ENCODE data around the gene PEAR1. TPM values are rescaled to one million over a fixed set of nuclear protein-coding genes. Genes with fewer than 3 reads are reported as not detected.

PEAR1 gene
- total and polyA plus RNA-seq, 2 donors: 0.61 to 2.5 TPM

GRCh38 chr1:156874572-156875340, 18.8 kb upstream of the PEAR1 start:
- Histone ChIP-seq H3K4me1 (ENCODE audit: control insufficient read depth in 2 of 2, insufficient read depth in 2 of 2, low read length in 2 of 2) (no peaks in the 10 kb centered on the region), H3K27ac (ENCODE audit: low read depth in 1 of 2, low read length in 1 of 2) (no peak overlapping the region), H3K9me3 (ENCODE audit: control insufficient read depth in 2 of 2, insufficient read depth in 1 of 2, low read length in 1 of 2) (no peaks in the 10 kb centered on the region), H3K4me3 (ENCODE audit: low read length in 2 of 2) (no peak overlapping the region), H3K36me3 (ENCODE audit: control insufficient read depth in 2 of 2, insufficient read depth in 2 of 2, low read length in 1 of 2) (no peaks in the 10 kb centered on the region), H3K27me3 (ENCODE audit: control insufficient read depth in 2 of 2, insufficient read depth in 1 of 2, low read length in 1 of 2) (peaks cover 3 to 76% of the 10 kb centered on the region in 2 donors)
- 95% methylated on average over 16 of the region's 16 CpGs for WGBS
- no peak for DNase-seq (ENCODE audit: low read depth in 6 of 9, low spot score in 9 of 9)

- H3K4me3 ChIP-seq (ENCODE audit: low read length in 2 of 2): no peak overlapping the region
- peaks cover 3 to 78% of the 10 kb centered on the region in 2 donors for H3K27me3 ChIP-seq (ENCODE audit: control insufficient read depth in 2 of 2, insufficient read depth in 1 of 2, low read length in 1 of 2)
- WGBS: 93% methylated on average over 5 of the region's 5 CpGs
- no peaks in the 10 kb centered on the region for H3K9me3 ChIP-seq (ENCODE audit: control insufficient read depth in 2 of 2, insufficient read depth in 1 of 2, low read length in 1 of 2)
- H3K36me3 ChIP-seq (ENCODE audit: control insufficient read depth in 2 of 2, insufficient read depth in 2 of 2, low read length in 1 of 2): no peaks in the 10 kb centered on the region
- no peak overlapping the region for H3K27ac ChIP-seq (ENCODE audit: low read depth in 1 of 2, low read length in 1 of 2)
- DNase-seq (ENCODE audit: low read depth in 6 of 9, low spot score in 9 of 9): no peak
- no peaks in the 10 kb centered on the region for H3K4me1 ChIP-seq (ENCODE audit: control insufficient read depth in 2 of 2, insufficient read depth in 2 of 2, low read length in 2 of 2)
Observed at GRCh38 chr1:156875341-156875615, 18.2 kb upstream of the PEAR1 start.

GRCh38 chr1:156876281-156876680, 17.2 kb upstream of the PEAR1 start:
- no peak for DNase-seq (ENCODE audit: low read depth in 6 of 9, low spot score in 9 of 9)
- Histone ChIP-seq H3K4me1 (ENCODE audit: control insufficient read depth in 2 of 2, insufficient read depth in 2 of 2, low read length in 2 of 2) (no peaks in the 10 kb centered on the region), H3K27ac (ENCODE audit: low read depth in 1 of 2, low read length in 1 of 2) (no peak overlapping the region), H3K4me3 (ENCODE audit: low read length in 2 of 2) (no peak overlapping the region), H3K27me3 (ENCODE audit: control insufficient read depth in 2 of 2, insufficient read depth in 1 of 2, low read length in 1 of 2) (peaks cover 3 to 83% of the 10 kb centered on the region in 2 donors), H3K9me3 (ENCODE audit: control insufficient read depth in 2 of 2, insufficient read depth in 1 of 2, low read length in 1 of 2) (no peaks in the 10 kb centered on the region), H3K36me3 (ENCODE audit: control insufficient read depth in 2 of 2, insufficient read depth in 2 of 2, low read length in 1 of 2) (no peaks in the 10 kb centered on the region)
- WGBS: 57% methylated on average over 21 of the region's 21 CpGs

- H3K4me1 ChIP-seq (ENCODE audit: control insufficient read depth in 2 of 2, insufficient read depth in 2 of 2, low read length in 2 of 2): no peaks in the 10 kb centered on the region
- H3K27ac ChIP-seq (ENCODE audit: low read depth in 1 of 2, low read length in 1 of 2): no peak overlapping the region
- 94% methylated on average over 5 of the region's 5 CpGs for WGBS
- no peak overlapping the region for H3K4me3 ChIP-seq (ENCODE audit: low read length in 2 of 2)
- no peaks in the 10 kb centered on the region for H3K9me3 ChIP-seq (ENCODE audit: control insufficient read depth in 2 of 2, insufficient read depth in 1 of 2, low read length in 1 of 2)
- DNase-seq (ENCODE audit: low read depth in 6 of 9, low spot score in 9 of 9): no peak
- no peaks in the 10 kb centered on the region for H3K36me3 ChIP-seq (ENCODE audit: control insufficient read depth in 2 of 2, insufficient read depth in 2 of 2, low read length in 1 of 2)
- H3K27me3 ChIP-seq (ENCODE audit: control insufficient read depth in 2 of 2, insufficient read depth in 1 of 2, low read length in 1 of 2): peaks cover 3 to 88% of the 10 kb centered on the region in 2 donors
Observed at GRCh38 chr1:156877433-156878170, 15.9 kb upstream of the PEAR1 start.

GRCh38 chr1:156879876-156880275, 13.6 kb upstream of the PEAR1 start:
- Histone ChIP-seq H3K27me3 (ENCODE audit: control insufficient read depth in 2 of 2, insufficient read depth in 1 of 2, low read length in 1 of 2) (peaks cover 3 to 93% of the 10 kb centered on the region in 2 donors), H3K4me1 (ENCODE audit: control insufficient read depth in 2 of 2, insufficient read depth in 2 of 2, low read length in 2 of 2) (no peaks in the 10 kb centered on the region), H3K27ac (ENCODE audit: low read depth in 1 of 2, low read length in 1 of 2) (no peak overlapping the region), H3K4me3 (ENCODE audit: low read length in 2 of 2) (no peak overlapping the region), H3K36me3 (ENCODE audit: control insufficient read depth in 2 of 2, insufficient read depth in 2 of 2, low read length in 1 of 2) (no peaks in the 10 kb centered on the region), H3K9me3 (ENCODE audit: control insufficient read depth in 2 of 2, insufficient read depth in 1 of 2, low read length in 1 of 2) (no peaks in the 10 kb centered on the region)
- no peak for DNase-seq (ENCODE audit: low read depth in 6 of 9, low spot score in 9 of 9)
- 95% methylated on average over 21 of the region's 21 CpGs for WGBS

- WGBS: 71% methylated on average over 5 of the region's 5 CpGs
Observed at GRCh38 chr1:156880473-156880872, 13.0 kb upstream of the PEAR1 start.

GRCh38 chr1:156881101-156881500, 12.4 kb upstream of the PEAR1 start:
- Histone ChIP-seq H3K27ac (ENCODE audit: low read depth in 1 of 2, low read length in 1 of 2) (no peak overlapping the region), H3K36me3 (ENCODE audit: control insufficient read depth in 2 of 2, insufficient read depth in 2 of 2, low read length in 1 of 2) (no peaks in the 10 kb centered on the region), H3K27me3 (ENCODE audit: control insufficient read depth in 2 of 2, insufficient read depth in 1 of 2, low read length in 1 of 2) (peaks cover 3 to 93% of the 10 kb centered on the region in 2 donors), H3K4me1 (ENCODE audit: control insufficient read depth in 2 of 2, insufficient read depth in 2 of 2, low read length in 2 of 2) (no peaks in the 10 kb centered on the region), H3K4me3 (ENCODE audit: low read length in 2 of 2) (no peak overlapping the region), H3K9me3 (ENCODE audit: control insufficient read depth in 2 of 2, insufficient read depth in 1 of 2, low read length in 1 of 2) (no peaks in the 10 kb centered on the region)
- WGBS: 82% methylated on average over 10 of the region's 10 CpGs
- no peak for DNase-seq (ENCODE audit: low read depth in 6 of 9, low spot score in 9 of 9)

More at GRCh38 chr1:156880473-156880872, 13.0 kb upstream of the PEAR1 start:
- DNase-seq (ENCODE audit: low read depth in 6 of 9, low spot score in 9 of 9): no peak
- Histone ChIP-seq H3K36me3 (ENCODE audit: control insufficient read depth in 2 of 2, insufficient read depth in 2 of 2, low read length in 1 of 2) (no peaks in the 10 kb centered on the region), H3K4me3 (ENCODE audit: low read length in 2 of 2) (no peak overlapping the region), H3K27me3 (ENCODE audit: control insufficient read depth in 2 of 2, insufficient read depth in 1 of 2, low read length in 1 of 2) (peaks cover 3 to 93% of the 10 kb centered on the region in 2 donors), H3K9me3 (ENCODE audit: control insufficient read depth in 2 of 2, insufficient read depth in 1 of 2, low read length in 1 of 2) (no peaks in the 10 kb centered on the region), H3K27ac (ENCODE audit: low read depth in 1 of 2, low read length in 1 of 2) (no peak overlapping the region), H3K4me1 (ENCODE audit: control insufficient read depth in 2 of 2, insufficient read depth in 2 of 2, low read length in 2 of 2) (no peaks in the 10 kb centered on the region)

GRCh38 chr1:156881663-156882062, 11.9 kb upstream of the PEAR1 start:
- H3K27ac ChIP-seq (ENCODE audit: low read depth in 1 of 2, low read length in 1 of 2): no peak overlapping the region
- no peaks in the 10 kb centered on the region for H3K4me1 ChIP-seq (ENCODE audit: control insufficient read depth in 2 of 2, insufficient read depth in 2 of 2, low read length in 2 of 2)
- no peaks in the 10 kb centered on the region for H3K36me3 ChIP-seq (ENCODE audit: control insufficient read depth in 2 of 2, insufficient read depth in 2 of 2, low read length in 1 of 2)
- no peak overlapping the region for H3K4me3 ChIP-seq (ENCODE audit: low read length in 2 of 2)
- peaks cover 0 to 93% of the 10 kb centered on the region in 2 donors for H3K27me3 ChIP-seq (ENCODE audit: control insufficient read depth in 2 of 2, insufficient read depth in 1 of 2, low read length in 1 of 2)
- 95% methylated on average over 4 of the region's 4 CpGs for WGBS
- no peak for DNase-seq (ENCODE audit: low read depth in 6 of 9, low spot score in 9 of 9)
- no peaks in the 10 kb centered on the region for H3K9me3 ChIP-seq (ENCODE audit: control insufficient read depth in 2 of 2, insufficient read depth in 1 of 2, low read length in 1 of 2)

- 95% methylated on average over 3 of the region's 3 CpGs for WGBS
- no peak overlapping the region for H3K4me3 ChIP-seq (ENCODE audit: low read length in 2 of 2)
- H3K36me3 ChIP-seq (ENCODE audit: control insufficient read depth in 2 of 2, insufficient read depth in 2 of 2, low read length in 1 of 2): no peaks in the 10 kb centered on the region
- no peak for DNase-seq (ENCODE audit: low read depth in 6 of 9, low spot score in 9 of 9)
- H3K27me3 ChIP-seq (ENCODE audit: control insufficient read depth in 2 of 2, insufficient read depth in 1 of 2, low read length in 1 of 2): peaks cover 0 to 92% of the 10 kb centered on the region in 2 donors
- H3K27ac ChIP-seq (ENCODE audit: low read depth in 1 of 2, low read length in 1 of 2): no peak overlapping the region
- no peaks in the 10 kb centered on the region for H3K4me1 ChIP-seq (ENCODE audit: control insufficient read depth in 2 of 2, insufficient read depth in 2 of 2, low read length in 2 of 2)
- H3K9me3 ChIP-seq (ENCODE audit: control insufficient read depth in 2 of 2, insufficient read depth in 1 of 2, low read length in 1 of 2): no peaks in the 10 kb centered on the region
Observed at GRCh38 chr1:156882543-156882942, 11.0 kb upstream of the PEAR1 start.
